Measurements from ENCODE around the gene CMSS1.

GRCh38 chr3:99863002-99863401 lies 45.3 kb downstream of the CMSS1 start:
- TF ChIP-seq CTCF (IDR thresholded peaks at IDR 0.05) = no peak
- TF ChIP-seq ZNF671 (CRISPR knock-in tag; IDR thresholded peaks at IDR 0.05) = no peak
- no peak for TF ChIP-seq ARID4B (CRISPR knock-in tag; IDR thresholded peaks at IDR 0.05; ENCODE audit: borderline replicate concordance)
- TF ChIP-seq USF1 (CRISPR knock-in tag; IDR thresholded peaks at IDR 0.05) = no peak
- no peak for TF ChIP-seq MXD4 (CRISPR knock-in tag; IDR thresholded peaks at IDR 0.05; ENCODE audit: borderline replicate concordance)
- TF ChIP-seq IRF2 (CRISPR knock-in tag; IDR thresholded peaks at IDR 0.05; ENCODE audit: borderline replicate concordance, low read depth) = no peak
